ENCODE measurements around the gene CLMN. TPM values are rescaled to one million over a fixed set of nuclear protein-coding genes. Genes with fewer than 3 reads are reported as not detected.

CLMN gene, protein sequence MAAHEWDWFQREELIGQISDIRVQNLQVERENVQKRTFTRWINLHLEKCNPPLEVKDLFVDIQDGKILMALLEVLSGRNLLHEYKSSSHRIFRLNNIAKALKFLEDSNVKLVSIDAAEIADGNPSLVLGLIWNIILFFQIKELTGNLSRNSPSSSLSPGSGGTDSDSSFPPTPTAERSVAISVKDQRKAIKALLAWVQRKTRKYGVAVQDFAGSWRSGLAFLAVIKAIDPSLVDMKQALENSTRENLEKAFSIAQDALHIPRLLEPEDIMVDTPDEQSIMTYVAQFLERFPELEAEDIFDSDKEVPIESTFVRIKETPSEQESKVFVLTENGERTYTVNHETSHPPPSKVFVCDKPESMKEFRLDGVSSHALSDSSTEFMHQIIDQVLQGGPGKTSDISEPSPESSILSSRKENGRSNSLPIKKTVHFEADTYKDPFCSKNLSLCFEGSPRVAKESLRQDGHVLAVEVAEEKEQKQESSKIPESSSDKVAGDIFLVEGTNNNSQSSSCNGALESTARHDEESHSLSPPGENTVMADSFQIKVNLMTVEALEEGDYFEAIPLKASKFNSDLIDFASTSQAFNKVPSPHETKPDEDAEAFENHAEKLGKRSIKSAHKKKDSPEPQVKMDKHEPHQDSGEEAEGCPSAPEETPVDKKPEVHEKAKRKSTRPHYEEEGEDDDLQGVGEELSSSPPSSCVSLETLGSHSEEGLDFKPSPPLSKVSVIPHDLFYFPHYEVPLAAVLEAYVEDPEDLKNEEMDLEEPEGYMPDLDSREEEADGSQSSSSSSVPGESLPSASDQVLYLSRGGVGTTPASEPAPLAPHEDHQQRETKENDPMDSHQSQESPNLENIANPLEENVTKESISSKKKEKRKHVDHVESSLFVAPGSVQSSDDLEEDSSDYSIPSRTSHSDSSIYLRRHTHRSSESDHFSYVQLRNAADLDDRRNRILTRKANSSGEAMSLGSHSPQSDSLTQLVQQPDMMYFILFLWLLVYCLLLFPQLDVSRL
- 1 to 10 TPM; 1.6 TPM for total RNA-seq

DNA sequence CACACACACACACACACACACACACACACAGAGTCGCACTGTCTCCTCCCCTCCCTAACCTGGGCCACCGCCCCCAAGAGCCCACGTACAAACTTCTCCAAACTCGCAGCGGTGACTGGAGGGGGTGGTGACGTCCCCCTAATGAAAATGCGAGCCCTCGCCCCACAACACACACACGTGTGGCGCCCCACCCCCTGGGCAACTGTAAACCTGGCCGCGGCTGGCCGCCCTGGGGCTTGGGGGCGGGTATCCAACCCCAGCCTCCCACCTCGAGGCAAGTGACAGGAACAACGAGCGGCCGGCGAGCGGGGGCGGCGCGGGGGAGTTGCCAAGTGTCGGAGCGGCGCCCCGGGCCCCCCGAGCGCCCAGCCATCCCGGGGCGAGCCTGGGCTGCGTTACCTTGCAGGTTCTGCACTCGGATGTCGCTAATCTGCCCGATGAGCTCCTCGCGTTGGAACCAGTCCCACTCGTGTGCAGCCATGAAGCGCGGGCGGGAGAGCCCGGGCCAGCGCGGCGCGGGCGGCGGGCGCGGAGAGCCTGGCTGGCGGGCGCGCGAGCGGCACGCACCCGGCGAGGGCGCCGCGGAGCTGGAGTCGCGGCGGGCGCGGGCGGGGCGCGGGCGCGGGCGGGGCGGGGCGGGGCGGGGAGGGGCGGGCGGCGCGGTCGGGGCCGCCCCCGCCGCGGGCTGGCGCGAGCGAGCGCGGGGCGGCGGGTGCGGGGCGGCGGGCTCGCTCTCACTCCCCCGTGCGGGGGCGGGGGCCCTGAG lies at the start of gene CLMN:
Gene CLMN (minus strand): TSS at position 597 of the 766 bp plus-strand sequence. CDS start 116 bp downstream, at position 481.
- ChIA-PET CTCF (no interaction called here), POLR2A (no interaction called here)
- ATAC-seq (peak; percentile 80), DNase-seq (peak; percentile 42)
- H3K27ac Mint-ChIP-seq: peak within 1 kb of the TSS; percentile 48
- peak within 1 kb of the TSS; percentile 72 for H3K4me3 Mint-ChIP-seq
- H3K9me3 Mint-ChIP-seq (ENCODE audit: insufficient read depth): no peaks in the 10 kb centered on the region
- H3K36me3 Mint-ChIP-seq (ENCODE audit: low read depth): no peaks in the 10 kb centered on the region
- H3K27me3 Mint-ChIP-seq (ENCODE audit: low read depth): peaks cover 34% of the 10 kb centered on the region
- H3K4me1 Mint-ChIP-seq (ENCODE audit: low read depth): peaks cover 17% of the 10 kb centered on the region

DNA sequence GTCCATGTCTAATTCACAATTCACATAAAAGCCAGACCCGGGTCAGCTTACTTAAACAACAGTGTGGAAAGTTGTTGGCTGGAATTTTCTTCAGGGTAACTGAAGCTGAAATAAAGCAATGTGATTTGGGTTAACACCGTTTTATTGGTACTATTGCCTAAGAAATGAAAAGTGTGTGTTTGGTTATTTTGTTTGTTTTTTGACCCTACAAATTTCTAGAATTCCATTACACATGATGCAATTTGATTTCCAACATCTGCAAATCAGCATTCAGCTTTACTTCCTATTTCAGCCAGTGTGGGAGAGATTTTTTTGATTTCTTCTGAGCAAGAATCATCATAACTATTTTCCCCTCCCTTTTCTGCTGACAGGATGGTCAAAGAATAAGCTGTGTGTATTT lies 45.7 kb upstream of the CLMN start:
- Mint-ChIP-seq H3K9me3 (ENCODE audit: insufficient read depth) (no peaks in the 10 kb centered on the region), H3K27ac (no peak overlapping the region), H3K4me1 (ENCODE audit: low read depth) (no peaks in the 10 kb centered on the region), H3K27me3 (ENCODE audit: low read depth) (peaks cover 33% of the 10 kb centered on the region), H3K4me3 (no peak overlapping the region), H3K36me3 (ENCODE audit: low read depth) (no peaks in the 10 kb centered on the region)
- POLR2A ChIA-PET: no interaction called here
- ATAC-seq: no peak
- no peak for DNase-seq
- CTCF ChIA-PET: no interaction called here

DNA sequence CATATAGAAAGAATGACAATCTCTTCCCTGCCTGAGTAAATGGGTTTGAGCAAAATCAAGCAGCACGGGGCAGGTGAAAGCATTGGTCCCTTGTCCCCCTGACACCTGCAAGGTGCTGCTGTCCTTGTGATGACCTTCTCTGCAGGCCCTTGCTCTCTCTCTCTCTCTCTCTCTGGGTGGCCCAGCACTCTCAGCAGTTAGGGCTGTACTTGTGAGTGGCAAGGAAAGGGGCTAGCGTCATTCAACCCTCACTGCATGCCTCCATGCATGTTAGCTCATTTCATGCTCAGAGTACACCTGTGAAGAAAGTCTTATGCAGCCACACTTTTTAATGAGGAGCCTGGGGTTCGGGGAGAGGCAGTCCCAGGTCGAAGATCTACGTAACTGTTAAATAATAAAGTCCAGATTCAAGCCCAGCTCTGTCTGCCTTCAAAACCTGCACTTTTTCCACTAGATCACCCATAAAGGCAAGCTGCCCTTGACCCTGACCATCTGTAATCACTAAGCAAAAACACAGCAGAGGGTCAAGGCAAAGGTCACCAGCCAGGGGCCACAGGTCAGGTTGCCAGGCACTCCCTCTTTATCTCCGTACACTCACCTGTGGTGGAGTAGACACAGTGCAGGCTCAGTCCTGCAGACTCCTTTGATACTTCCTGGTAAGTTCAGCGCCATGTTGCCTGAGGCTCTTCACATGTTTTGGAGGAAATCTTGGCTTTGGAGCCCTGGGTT lies 44.9 kb upstream of the CLMN start:
- no peaks in the 10 kb centered on the region for H3K9me3 Mint-ChIP-seq (ENCODE audit: insufficient read depth)
- CTCF ChIA-PET: no interaction called here
- peaks cover 33% of the 10 kb centered on the region for H3K27me3 Mint-ChIP-seq (ENCODE audit: low read depth)
- H3K4me1 Mint-ChIP-seq (ENCODE audit: low read depth): no peaks in the 10 kb centered on the region
- ATAC-seq (no peak), DNase-seq (no peak)
- POLR2A ChIA-PET: no interaction called here
- H3K4me3 Mint-ChIP-seq: no peak overlapping the region
- H3K27ac Mint-ChIP-seq: no peak overlapping the region
- H3K36me3 Mint-ChIP-seq (ENCODE audit: low read depth): no peaks in the 10 kb centered on the region

DNA sequence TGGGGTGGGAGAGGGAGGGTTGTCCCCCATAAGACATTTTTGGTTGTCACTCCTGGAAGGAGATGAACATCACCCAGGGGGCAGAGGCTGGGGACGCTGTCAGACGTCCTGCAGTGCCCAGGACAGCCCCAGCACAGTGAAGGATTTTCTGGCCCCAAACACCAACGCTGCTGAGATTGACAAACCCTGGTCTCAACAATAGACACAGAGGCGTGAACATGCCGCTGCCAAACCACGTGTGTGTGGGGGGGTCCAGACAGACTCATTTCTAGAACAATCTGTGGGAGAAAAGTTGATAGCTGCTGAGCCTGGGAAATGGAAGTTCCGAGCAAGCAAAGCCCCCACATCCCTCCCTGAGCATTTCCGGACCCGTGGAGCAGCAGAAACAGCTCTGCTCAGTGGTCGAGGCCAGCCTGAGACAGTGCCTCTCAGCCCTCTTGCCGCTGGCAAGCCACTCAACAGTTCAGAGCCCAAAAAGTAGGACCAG lies 43.8 kb upstream of the CLMN start:
- H3K4me1 Mint-ChIP-seq (ENCODE audit: low read depth): no peaks in the 10 kb centered on the region
- ChIA-PET CTCF (interaction anchor here (0.6 kb wide), 1 partner anchor 689 kb away, joined by 3 read pairs; no protein-coding TSS in a partner anchor), POLR2A (no interaction called here)
- H3K36me3 Mint-ChIP-seq (ENCODE audit: low read depth): no peaks in the 10 kb centered on the region
- ATAC-seq: no peak
- peaks cover 36% of the 10 kb centered on the region for H3K27me3 Mint-ChIP-seq (ENCODE audit: low read depth)
- DNase-seq: no peak
- no peak overlapping the region for H3K4me3 Mint-ChIP-seq
- H3K9me3 Mint-ChIP-seq (ENCODE audit: insufficient read depth): no peaks in the 10 kb centered on the region
- no peak overlapping the region for H3K27ac Mint-ChIP-seq

DNA sequence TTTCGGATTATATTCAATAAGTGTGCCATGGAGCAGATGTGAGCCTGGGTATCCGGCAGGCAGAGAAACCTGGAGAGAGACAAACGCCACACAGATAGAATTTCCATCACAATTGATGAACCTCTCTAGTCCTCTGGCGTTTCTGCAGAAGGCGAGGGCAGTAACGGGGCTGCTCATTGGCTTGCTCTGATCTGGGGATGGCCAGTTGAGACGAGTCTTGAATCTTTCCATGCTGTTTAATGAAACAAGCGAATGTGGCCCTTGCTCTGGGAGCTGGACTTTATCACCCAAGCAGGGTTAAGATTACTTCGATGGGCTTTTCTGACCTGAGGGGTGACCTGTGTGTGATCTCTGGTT lies 42.4 kb upstream of the CLMN start:
- no peak overlapping the region for H3K4me3 Mint-ChIP-seq
- ATAC-seq: no peak
- H3K36me3 Mint-ChIP-seq (ENCODE audit: low read depth): no peaks in the 10 kb centered on the region
- H3K9me3 Mint-ChIP-seq (ENCODE audit: insufficient read depth): no peaks in the 10 kb centered on the region
- DNase-seq: no peak
- H3K4me1 Mint-ChIP-seq (ENCODE audit: low read depth): no peaks in the 10 kb centered on the region
- ChIA-PET CTCF (interaction anchor here (0.8 kb wide), 1 partner anchor 13 kb away, joined by 5 read pairs; no protein-coding TSS in a partner anchor), POLR2A (no interaction called here)
- peaks cover 36% of the 10 kb centered on the region for H3K27me3 Mint-ChIP-seq (ENCODE audit: low read depth)
- no peak overlapping the region for H3K27ac Mint-ChIP-seq

DNA sequence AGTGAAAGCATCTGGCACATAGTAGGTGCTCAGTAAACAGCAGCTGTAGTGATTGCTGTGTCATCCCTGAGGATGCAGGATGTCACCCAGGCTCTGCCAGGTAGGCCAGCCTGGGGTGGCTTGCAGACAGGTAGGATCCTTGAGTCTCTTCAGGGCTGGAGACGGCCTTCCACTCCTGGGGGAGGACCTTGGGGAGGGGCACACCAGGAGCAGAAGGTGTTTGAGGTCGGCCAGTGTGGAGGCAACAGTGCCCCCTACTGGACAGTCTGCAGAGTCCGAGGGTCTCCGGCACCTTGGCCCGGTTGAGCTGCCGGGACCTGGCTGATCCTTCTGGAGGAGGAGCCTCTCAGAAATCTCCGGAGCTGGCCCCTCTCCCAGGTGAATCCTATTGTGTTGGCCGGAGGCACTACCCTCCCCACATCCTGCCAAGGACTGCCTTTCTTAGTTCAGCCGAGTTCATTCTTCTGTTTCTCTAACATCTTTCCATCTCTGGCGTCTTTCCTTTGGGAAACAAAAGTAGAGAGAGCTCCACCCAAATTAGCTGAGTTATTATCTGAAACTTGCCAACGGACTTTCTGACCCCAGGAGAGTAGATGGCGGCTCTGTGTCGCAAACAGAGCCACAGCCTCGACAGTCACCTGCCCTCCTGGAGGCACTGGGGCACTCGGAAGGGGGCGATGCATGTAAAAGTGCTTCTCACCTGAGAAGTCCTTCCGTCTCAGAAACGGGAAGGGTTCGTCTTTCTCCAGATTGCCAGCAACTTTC lies 41.8 kb upstream of the CLMN start:
- peak; percentile 50 for DNase-seq
- peak; percentile 60 for ATAC-seq

DNA sequence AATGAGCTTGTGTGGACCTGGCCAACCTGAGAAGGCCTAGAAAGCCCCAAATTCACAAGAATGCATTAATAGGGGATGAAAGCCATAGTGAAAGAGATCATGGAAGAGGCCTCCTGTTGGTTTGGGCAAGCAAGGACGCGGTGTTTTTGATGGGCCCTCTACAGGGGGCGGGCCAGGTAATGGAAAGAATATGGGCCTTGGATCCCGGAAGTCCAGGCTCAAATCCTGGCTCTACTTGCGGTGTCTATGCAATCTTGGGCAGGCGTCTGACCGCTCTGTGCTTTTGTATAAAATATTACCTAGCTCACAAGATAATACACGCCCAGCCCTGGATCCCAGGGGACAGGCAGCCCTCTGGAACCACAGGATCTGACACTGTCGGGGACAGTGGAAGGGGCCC lies 41.1 kb upstream of the CLMN start:
- POLR2A ChIA-PET: no interaction called here
- no peaks in the 10 kb centered on the region for H3K4me1 Mint-ChIP-seq (ENCODE audit: low read depth)
- no peaks in the 10 kb centered on the region for H3K36me3 Mint-ChIP-seq (ENCODE audit: low read depth)
- ATAC-seq (no peak), DNase-seq (no peak)
- H3K4me3 Mint-ChIP-seq: no peak overlapping the region
- H3K9me3 Mint-ChIP-seq (ENCODE audit: insufficient read depth): no peaks in the 10 kb centered on the region
- CTCF ChIA-PET: no interaction called here
- peaks cover 29% of the 10 kb centered on the region for H3K27me3 Mint-ChIP-seq (ENCODE audit: low read depth)
- H3K27ac Mint-ChIP-seq: no peak overlapping the region

More for the DNA sequence above, 41.8 kb upstream of the CLMN start:
- Mint-ChIP-seq H3K9me3 (ENCODE audit: insufficient read depth) (no peaks in the 10 kb centered on the region), H3K4me1 (ENCODE audit: low read depth) (no peaks in the 10 kb centered on the region), H3K27me3 (ENCODE audit: low read depth) (peaks cover 35% of the 10 kb centered on the region), H3K36me3 (ENCODE audit: low read depth) (no peaks in the 10 kb centered on the region), H3K4me3 (no peak overlapping the region), H3K27ac (no peak overlapping the region)
- CTCF ChIA-PET: interaction anchor here (0.8 kb wide), 1 partner anchor 12 kb away, joined by 5 read pairs; no protein-coding TSS in a partner anchor
- POLR2A ChIA-PET: no interaction called here

DNA sequence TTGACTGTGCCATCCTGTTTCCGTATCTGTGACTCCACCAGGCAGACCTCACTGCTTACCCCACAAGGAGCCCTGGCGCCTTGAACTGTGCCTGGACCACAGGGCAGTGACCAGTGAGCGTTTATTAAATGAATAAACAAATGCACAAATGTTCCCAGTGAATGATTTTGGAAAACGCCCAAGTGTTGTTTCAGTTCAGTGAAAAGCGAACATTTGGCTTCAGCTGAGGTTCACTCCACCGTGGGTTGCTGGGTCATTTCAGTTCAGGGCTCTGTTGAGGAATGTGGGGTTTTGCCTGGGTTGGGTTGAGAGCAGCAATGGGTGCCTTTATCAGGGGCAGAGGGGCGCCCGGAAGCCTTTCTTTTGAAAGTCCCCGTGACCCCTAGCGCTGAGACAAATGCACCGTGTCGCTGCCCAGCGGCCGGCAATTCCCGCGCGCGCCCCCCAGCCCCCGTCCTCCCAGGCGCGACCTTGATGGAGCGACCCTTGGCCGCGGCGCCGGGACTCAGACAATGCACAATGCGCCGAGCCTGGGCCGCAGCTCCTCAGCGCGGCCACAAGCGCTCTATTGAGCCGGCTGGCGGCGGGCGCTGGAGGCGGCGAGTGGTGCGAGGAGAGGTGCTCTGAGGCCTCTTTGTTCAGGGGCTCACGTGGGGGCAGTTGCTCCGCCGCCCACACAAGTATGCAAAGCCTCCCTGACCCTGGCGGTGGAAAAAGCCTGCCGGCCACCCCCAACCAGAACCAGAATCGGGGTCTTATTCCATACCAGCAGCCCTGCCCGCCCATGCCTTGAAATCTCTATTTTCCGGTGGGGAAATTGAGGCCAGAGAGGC lies 40.5 kb upstream of the CLMN start:
- H3K27me3 Mint-ChIP-seq (ENCODE audit: low read depth): peaks cover 27% of the 10 kb centered on the region

DNA sequence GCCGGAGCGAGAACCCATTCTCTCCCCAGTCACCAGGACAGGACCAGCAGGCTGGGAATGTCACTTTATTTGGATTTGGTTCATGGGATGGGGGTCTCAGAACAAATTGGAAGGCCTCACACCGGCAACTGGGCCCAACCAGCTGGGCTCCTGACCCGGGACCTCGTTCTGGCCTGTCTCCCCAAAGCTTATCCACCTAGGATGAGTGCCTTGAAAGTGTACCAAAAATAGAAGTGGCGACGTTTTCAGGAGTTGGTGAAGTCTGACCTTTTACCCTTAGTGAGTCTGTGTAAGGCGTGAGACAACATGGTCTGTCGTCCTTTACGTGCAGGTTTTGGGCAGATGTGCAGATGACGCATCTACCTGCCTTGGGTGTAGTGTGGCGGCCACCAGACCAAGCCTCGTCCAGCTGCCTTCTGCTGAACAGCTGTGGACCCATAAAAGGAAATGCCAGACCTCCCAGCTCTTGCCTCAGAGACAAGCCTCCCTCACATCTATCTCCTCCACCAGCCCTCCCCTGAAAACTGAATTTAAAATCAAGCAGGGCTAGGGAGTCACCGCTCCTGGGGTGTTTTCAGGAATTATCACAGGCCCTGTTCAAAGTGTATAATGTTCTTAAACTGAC lies 36.6 kb upstream of the CLMN start:
- ChIA-PET CTCF (no interaction called here), POLR2A (no interaction called here)
- Mint-ChIP-seq H3K9me3 (ENCODE audit: insufficient read depth) (peaks cover 4% of the 10 kb centered on the region), H3K4me3 (no peak overlapping the region), H3K27ac (no peak overlapping the region), H3K36me3 (ENCODE audit: low read depth) (no peaks in the 10 kb centered on the region), H3K27me3 (ENCODE audit: low read depth) (peaks cover 19% of the 10 kb centered on the region), H3K4me1 (ENCODE audit: low read depth) (no peaks in the 10 kb centered on the region)
- ATAC-seq: no peak
- no peak for DNase-seq

More for the DNA sequence above, 40.5 kb upstream of the CLMN start:
- Mint-ChIP-seq H3K4me3 (no peak overlapping the region), H3K36me3 (ENCODE audit: low read depth) (no peaks in the 10 kb centered on the region), H3K9me3 (ENCODE audit: insufficient read depth) (no peaks in the 10 kb centered on the region), H3K27ac (no peak overlapping the region), H3K4me1 (ENCODE audit: low read depth) (no peaks in the 10 kb centered on the region)
- ATAC-seq (no peak), DNase-seq (no peak)
- ChIA-PET CTCF (no interaction called here), POLR2A (no interaction called here)

DNA sequence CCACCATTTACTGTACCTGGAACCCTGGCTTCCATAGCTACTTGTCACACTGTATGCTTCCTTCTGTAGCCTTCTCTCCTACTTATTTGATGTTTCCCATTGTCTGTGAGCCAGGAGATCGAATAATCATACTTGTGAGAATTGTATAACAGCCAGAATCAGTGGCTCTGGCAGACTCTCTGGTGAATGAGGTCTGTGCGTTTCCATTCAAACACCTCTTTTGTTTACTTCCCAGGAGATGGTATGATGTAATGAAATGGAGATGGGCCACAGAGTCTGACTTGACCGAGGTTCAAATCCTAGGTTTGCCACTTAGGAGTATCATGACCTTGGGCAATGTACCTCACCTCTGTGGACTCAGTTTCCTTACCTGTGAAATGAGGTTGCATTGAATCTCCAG lies 35.7 kb upstream of the CLMN start:
- ATAC-seq: no peak
- H3K27ac Mint-ChIP-seq: no peak overlapping the region
- no peaks in the 10 kb centered on the region for H3K4me1 Mint-ChIP-seq (ENCODE audit: low read depth)
- DNase-seq: no peak
- CTCF ChIA-PET: no interaction called here
- H3K27me3 Mint-ChIP-seq (ENCODE audit: low read depth): peaks cover 15% of the 10 kb centered on the region
- no peaks in the 10 kb centered on the region for H3K36me3 Mint-ChIP-seq (ENCODE audit: low read depth)
- no peak overlapping the region for H3K4me3 Mint-ChIP-seq
- POLR2A ChIA-PET: no interaction called here
- peaks cover 4% of the 10 kb centered on the region for H3K9me3 Mint-ChIP-seq (ENCODE audit: insufficient read depth)

Data from activated CD8-positive, alpha-beta T cell treated with anti-CD3 and anti-CD28 coated beads, Interleukin-2, amount 10 ng/mL, durations not matched to agents 7 days and 5 days (primary cell).